AG04450 (cell line): Measurements from ENCODE around the gene HLA-B. TPM values are rescaled to one million over a fixed set of nuclear protein-coding genes. Genes with fewer than 3 reads are reported as not detected.

Source experiments
- CTCF ChIA-PET: fragments of 300-600, 350-600 bp; formaldehyde crosslinking; extraction: SDS; loops from one replicate; lab custom pipeline; 2022; ENCODE audit warnings: antibody characterized with exemption, inconsistent platforms; lab: Charles Lee
- POLR2A ChIA-PET: fragments of 350-600 bp; formaldehyde crosslinking; extraction: SDS; loops from one replicate; lab custom pipeline; 2021; ENCODE audit warnings: antibody characterized with exemption, inconsistent platforms; lab: Yijun Ruan, JAX
- DNase-seq: peaks from one replicate; pipeline ENCODE4 v3.0.0-alpha.2; 2011; ENCODE audit warnings: low read depth, low spot score
- H3K27ac ChIP-seq: one replicate; pipeline ENCODE4 v1.5.1; 2012; ENCODE audit warnings: low read depth, low read length, control low read depth
- H3K27me3 ChIP-seq: one replicate; pipeline ENCODE4 v1.6.0; 2012; ENCODE audit warnings: low read length; ENCODE audit not compliant: control insufficient read depth, insufficient read depth
- H3K4me3 ChIP-seq: 2 replicates; pipeline ENCODE4 v1.5.1; 2011; ENCODE audit warnings: mild to moderate bottlenecking, low read depth, low read length, control low read depth
- H3K9me3 ChIP-seq: 2 replicates; pipeline ENCODE4 v1.5.1; 2012; ENCODE audit warnings: low read length; ENCODE audit not compliant: control insufficient read depth, insufficient read depth
- polyA plus RNA-seq: library from polyadenylated mRNA; depleted of rRNA; stranded (reverse); fragments of >200 nt; gene quantifications from 2 replicates; pipeline ENCODE4 v1.2.3, GENCODE V29; 2011; rRNA removed
- small RNA-seq: library from RNA; depleted of rRNA; stranded (forward); fragments of <200 nt; gene quantifications from one replicate; pipeline ENCODE3, GENCODE V24; 2012; ENCODE audit warnings: low read depth; ENCODE audit not compliant: insufficient read length
- TF ChIP-seq, protein P1 (sequence below): IDR thresholded peaks from 2 replicates; pipeline ENCODE4 v1.5.1; 2011; ENCODE audit warnings: low read depth, low read length, control low read depth, inconsistent platforms

Gene HLA-B
- polyA plus RNA-seq, 1 experiment = 418 TPM

DNA sequence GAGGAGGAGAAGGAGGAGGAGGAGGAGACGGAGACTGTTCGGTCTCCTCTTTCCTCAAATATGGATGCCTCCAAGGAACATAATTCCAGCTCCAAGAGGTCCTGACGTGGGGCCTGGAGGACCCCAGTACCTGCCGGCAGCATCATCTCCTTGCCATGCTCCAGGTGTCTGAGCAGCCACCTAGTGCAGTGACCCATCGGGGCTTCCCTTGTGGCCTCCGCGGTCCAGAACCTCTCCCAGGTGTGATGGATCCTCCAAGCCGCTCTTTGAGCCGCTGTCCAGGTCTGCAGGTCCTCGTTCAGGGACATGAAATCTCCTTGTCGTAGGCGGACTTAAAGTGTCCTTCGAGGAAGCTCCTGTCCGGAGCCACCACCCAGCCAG lies 49.3 kb downstream of the HLA-B start:
- H3K4me3 ChIP-seq = no peak overlapping the region
- peaks cover 14% of the 10 kb centered on the region; the same call in 1 of the 2 replicates for H3K9me3 ChIP-seq
- DNase-seq = no peak
- ChIA-PET CTCF (no interaction called here), POLR2A (no interaction called here)
- TF ChIP-seq, protein P1, sequence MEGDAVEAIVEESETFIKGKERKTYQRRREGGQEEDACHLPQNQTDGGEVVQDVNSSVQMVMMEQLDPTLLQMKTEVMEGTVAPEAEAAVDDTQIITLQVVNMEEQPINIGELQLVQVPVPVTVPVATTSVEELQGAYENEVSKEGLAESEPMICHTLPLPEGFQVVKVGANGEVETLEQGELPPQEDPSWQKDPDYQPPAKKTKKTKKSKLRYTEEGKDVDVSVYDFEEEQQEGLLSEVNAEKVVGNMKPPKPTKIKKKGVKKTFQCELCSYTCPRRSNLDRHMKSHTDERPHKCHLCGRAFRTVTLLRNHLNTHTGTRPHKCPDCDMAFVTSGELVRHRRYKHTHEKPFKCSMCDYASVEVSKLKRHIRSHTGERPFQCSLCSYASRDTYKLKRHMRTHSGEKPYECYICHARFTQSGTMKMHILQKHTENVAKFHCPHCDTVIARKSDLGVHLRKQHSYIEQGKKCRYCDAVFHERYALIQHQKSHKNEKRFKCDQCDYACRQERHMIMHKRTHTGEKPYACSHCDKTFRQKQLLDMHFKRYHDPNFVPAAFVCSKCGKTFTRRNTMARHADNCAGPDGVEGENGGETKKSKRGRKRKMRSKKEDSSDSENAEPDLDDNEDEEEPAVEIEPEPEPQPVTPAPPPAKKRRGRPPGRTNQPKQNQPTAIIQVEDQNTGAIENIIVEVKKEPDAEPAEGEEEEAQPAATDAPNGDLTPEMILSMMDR = no peak
- peaks cover 35% of the 10 kb centered on the region for H3K27me3 ChIP-seq
- H3K27ac ChIP-seq = no peak overlapping the region

DNA sequence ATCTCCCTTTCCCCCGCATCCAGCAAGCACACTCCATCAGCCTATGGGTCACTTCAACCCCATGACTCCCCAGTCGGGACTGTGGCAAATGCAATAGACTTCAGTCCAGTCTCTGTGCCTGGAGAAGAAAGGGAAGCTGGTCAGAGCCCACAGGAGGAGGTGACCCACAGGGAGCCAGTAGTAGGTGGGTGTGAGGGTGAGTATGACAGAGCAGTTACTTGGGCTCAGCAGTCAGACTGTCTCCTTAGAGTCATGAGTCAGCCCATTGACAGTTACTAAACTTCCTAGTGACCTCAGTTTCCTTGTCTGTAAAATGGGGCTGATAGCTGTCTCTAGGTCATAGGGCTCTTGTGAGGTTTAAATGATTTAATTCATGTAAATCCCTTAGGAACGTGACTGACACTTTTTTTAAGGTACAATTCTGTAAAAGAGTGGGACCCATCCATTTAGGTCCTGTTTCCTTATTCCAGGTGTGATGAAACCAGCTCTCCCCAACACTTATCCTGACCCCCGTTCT lies 51.2 kb downstream of the HLA-B start:
- ChIA-PET CTCF (no interaction called here), POLR2A (no interaction called here)
- TF ChIP-seq, protein P1 = no peak
- H3K9me3 ChIP-seq = peaks cover 14% of the 10 kb centered on the region; the same call in 1 of the 2 replicates
- no peak overlapping the region for H3K27ac ChIP-seq
- H3K27me3 ChIP-seq = peaks cover 34% of the 10 kb centered on the region
- no peak overlapping the region for H3K4me3 ChIP-seq
- no peak for DNase-seq

DNA sequence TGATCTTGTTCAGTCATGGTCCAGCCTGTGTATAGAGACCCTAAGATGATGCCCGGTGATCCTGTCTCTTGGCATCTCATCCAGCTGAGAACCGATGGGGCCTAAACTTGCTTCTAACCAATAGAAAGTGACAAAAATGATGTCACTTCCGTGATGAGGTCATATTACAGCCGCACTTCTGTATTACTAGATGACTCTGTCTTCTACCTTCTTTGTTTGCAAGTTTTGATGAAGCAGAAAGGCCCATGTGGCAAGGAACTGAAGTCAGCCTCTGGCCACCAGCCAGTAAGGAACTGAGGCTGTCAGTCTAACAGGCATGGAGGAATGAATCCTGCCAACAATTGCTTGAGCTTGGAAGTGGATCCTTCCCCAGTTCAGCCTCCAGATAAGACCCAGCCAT lies 52.3 kb downstream of the HLA-B start:
- TF ChIP-seq, protein P1 = no peak
- H3K27ac ChIP-seq = no peak overlapping the region
- ChIA-PET POLR2A (no interaction called here), CTCF (no interaction called here)
- H3K9me3 ChIP-seq = peaks cover 14% of the 10 kb centered on the region; the same call in 1 of the 2 replicates
- no peak for DNase-seq
- no peak overlapping the region for H3K4me3 ChIP-seq
- H3K27me3 ChIP-seq = peaks cover 32% of the 10 kb centered on the region

Small RNA genes within 50 kb of the gene (small RNA-seq; reads per million reads assigned to genes)
- not detected for gene HLA-S
- gene MIR6891 = not detected
- gene RF00019 = not detected
- gene RNU6-283P = not detected

Other genes starting within 250 kb of the HLA-B start
- not detected in 2 replicates for gene C6orf15, start 244.6 kb downstream of the HLA-B start, polyA plus RNA-seq
- 0.94 and 1.6 TPM in 2 replicates for gene PSORS1C1, start 242.4 kb downstream of the HLA-B start, polyA plus RNA-seq
- not detected in 2 replicates for gene CDSN, start 236.7 kb downstream of the HLA-B start, polyA plus RNA-seq
- not detected in 2 replicates for gene PSORS1C2, start 218.1 kb downstream of the HLA-B start, polyA plus RNA-seq
- 10.4 TPM in 2 replicates for gene CCHCR1, start 199.4 kb downstream of the HLA-B start, polyA plus RNA-seq
- gene TCF19, start 198.6 kb downstream of the HLA-B start, polyA plus RNA-seq = 3.4 and 4.2 TPM in 2 replicates
- not detected in 2 replicates for gene POU5F1, start 186.5 kb downstream of the HLA-B start, polyA plus RNA-seq
- gene HLA-C, start 85.1 kb downstream of the HLA-B start, polyA plus RNA-seq = 245 and 346 TPM in 2 replicates
- gene MICA, start 46.4 kb upstream of the HLA-B start, polyA plus RNA-seq = 39.9 and 48.5 TPM in 2 replicates
- 17.9 and 19.0 TPM in 2 replicates for gene MICB, start 141.0 kb upstream of the HLA-B start, polyA plus RNA-seq
- gene MCCD1, start 171.8 kb upstream of the HLA-B start, polyA plus RNA-seq = not detected in 2 replicates
- gene DDX39B, start 184.8 kb upstream of the HLA-B start, polyA plus RNA-seq = 434 and 480 TPM in 2 replicates
- gene ATP6V1G2, start 189.4 kb upstream of the HLA-B start, polyA plus RNA-seq = 12.5 and 14.6 TPM in 2 replicates
- gene NFKBIL1, start 190.4 kb upstream of the HLA-B start, polyA plus RNA-seq = 5.1 and 5.4 TPM in 2 replicates
- gene LTA, start 215.1 kb upstream of the HLA-B start, polyA plus RNA-seq = not detected in 2 replicates
- gene TNF, start 218.4 kb upstream of the HLA-B start, polyA plus RNA-seq = not detected in 2 replicates
- not detected in 2 replicates for gene LTB, start 225.2 kb upstream of the HLA-B start, polyA plus RNA-seq
- gene LST1, start 229.1 kb upstream of the HLA-B start, polyA plus RNA-seq = not detected in 2 replicates
- not detected in 2 replicates for gene NCR3, start 235.8 kb upstream of the HLA-B start, polyA plus RNA-seq